NCI-H82 (cell line): ENCODE results near the gene LIN52.

Experiments used
- DNase-seq: peaks from one replicate; lab custom pipeline; 2025; lab: John Stamatoyannopoulos, UW

Gene LIN52, protein sequence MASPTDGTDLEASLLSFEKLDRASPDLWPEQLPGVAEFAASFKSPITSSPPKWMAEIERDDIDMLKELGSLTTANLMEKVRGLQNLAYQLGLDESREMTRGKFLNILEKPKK

GRCh38 chr14:74084277-74085046, at the start of gene LIN52, which contains the start of gene ALDH6A1:
Gene LIN52 (plus strand): TSS chr14:74084956. CDS start chr14:74084975, 19 bp downstream.
Gene ALDH6A1 (minus strand): TSS chr14:74084453. CDS start chr14:74084394, 59 bp downstream.
- peak; percentile 100 for DNase-seq

- DNase-seq, result peak; percentile 18
Observed at GRCh38 chr14:74035556-74035955, 49.2 kb upstream of the LIN52 start.

DNA sequence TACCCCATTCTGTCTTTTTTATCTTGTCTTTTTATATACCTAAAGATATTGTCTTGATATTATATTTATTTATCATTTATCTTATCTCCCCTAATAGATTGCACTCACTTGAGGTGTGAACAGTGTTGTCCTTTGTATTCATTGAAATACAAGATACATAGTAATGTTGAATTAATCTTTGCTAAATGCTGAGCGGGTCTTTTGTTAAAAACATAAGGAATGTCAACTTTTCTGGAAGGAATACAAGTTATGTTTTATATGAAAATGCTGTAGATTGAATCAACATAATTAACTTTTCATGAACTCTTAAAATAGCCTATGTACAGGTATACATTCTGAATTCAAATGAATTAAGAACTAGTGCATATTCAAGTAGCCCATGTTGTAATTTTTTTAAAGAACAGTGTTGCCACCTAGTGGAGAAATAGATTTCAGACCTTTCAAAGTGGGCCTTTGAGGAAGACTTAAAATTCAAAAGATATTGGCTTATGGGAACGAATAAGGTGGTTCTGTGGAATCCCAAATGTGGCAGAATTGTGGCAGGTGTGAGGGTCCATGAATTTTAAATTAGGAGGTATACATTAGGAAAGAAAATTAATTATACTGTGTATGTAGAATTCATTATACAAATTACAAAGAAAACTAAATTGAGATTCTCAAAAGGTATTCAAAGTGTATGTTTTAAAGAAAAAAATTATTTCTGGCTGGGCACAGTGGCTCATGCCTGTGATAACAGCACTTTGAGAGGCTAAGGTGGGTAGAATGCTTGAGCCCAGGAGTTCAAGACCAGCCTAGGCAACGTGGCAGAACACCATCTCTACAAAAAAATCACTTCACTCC, 46.5 kb upstream of the LIN52 start:
- peak; percentile 61 for DNase-seq

DNA sequence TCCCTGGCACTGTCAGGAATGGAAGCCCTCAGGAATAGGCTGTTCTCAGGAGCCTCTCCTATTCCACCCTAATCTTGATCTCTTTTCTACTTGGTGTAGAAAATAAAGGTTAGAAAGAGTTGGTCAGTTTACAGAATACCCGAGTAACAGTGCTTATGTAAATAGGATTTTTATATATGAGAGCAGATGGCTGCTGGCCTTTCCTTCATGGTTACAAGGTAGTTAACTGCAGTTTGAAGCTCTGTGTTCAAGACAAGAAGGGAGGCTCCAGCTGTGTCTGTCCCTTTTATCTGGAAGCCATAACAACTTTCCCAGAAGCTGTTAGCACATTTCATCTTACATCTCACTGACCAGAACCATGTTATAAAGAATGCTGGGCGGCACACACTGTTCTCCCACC, 42.5 kb upstream of the LIN52 start:
- no peak for DNase-seq

DNA sequence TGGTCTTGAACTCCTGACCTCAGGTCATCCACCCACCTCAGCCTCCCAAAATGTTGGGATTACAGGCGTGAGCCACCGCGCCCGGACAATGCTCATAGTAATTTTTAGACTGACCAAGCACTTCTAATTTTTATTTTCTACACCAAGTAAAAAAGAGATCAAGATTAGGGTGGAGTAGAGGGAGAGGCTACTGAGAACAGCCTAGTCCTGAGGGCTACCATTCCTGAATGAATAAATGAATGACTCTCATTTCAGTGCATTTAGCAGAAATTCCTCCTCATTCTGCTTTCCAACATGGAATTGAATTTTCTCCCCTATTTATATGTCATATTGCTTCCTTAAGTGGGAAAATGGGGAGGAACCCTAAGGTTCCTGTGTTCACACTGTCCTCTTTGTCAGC, 39.2 kb upstream of the LIN52 start:
- no peak for DNase-seq

GRCh38 chr14:74048281-74048680, 36.5 kb upstream of the LIN52 start:
- DNase-seq, result peak; percentile 4

DNA sequence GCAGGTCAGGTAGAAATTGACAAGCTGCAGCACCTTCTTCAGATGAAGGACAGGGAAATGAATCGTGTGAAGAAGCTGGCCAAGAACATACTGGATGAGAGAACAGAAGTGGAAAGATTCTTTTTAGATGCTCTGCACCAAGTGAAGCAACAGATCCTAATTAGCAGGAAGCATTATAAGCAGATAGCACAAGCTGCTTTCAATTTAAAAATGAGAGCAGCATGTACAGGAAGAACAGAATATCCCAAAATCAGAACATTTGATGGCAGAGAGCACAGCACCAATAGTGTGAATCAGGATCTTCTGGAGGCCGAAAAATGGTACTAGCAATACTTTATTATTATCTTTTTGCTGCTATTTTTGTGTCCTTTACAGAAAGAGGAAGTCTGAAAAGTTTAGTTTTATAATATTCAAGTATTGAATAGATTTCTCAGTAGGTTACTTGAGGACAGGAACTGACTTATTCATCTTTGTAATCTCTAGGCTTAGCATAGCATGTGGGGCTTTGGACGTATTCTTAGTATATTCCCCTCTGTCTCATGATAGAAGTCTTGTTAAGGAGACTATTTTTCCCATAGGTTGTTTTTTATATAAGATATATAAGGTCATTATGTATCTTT, 34.8 kb upstream of the LIN52 start:
- no peak for DNase-seq

- DNase-seq, result no peak
Observed at GRCh38 chr14:74062809-74063150, 22.0 kb upstream of the LIN52 start.

DNA sequence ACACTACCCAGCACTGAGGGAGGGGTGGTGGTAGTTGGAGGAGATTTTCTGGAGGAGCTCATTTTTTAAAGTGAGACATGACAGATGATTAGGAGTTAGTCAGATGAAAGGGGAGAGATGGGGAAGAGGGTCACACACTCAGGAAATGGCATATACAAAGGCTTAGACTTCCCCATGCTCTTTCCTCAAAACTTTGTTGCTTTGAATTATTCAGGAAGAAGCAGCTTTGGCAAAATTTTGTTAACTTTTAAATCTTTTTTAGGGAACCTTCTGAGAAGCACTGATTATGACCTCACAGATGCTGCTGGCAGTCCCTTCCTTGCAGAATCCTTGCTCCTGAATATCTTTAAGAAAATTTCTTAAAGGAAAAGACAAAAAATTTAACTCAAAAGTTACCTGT, 20.3 kb upstream of the LIN52 start:
- DNase-seq, result no peak

DNA sequence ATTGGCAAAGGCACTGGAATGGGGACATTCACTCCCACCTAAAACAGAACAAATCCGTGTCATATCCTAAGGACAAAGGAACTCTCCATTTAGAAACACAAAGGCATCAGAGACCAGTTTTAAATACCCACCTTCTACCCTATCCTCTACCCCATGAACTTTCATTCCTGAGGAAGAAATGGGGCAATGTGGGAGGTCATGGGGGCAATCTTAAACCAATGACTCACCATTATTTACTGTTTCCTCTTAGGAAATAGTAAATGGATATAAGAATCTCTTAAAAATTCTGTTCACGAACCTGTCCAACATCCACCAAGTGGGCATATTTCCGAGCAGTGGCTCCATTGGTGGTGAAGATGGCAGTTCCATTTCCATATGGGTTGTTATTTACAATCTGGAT, 19.9 kb upstream of the LIN52 start:
- DNase-seq, result no peak

DNA sequence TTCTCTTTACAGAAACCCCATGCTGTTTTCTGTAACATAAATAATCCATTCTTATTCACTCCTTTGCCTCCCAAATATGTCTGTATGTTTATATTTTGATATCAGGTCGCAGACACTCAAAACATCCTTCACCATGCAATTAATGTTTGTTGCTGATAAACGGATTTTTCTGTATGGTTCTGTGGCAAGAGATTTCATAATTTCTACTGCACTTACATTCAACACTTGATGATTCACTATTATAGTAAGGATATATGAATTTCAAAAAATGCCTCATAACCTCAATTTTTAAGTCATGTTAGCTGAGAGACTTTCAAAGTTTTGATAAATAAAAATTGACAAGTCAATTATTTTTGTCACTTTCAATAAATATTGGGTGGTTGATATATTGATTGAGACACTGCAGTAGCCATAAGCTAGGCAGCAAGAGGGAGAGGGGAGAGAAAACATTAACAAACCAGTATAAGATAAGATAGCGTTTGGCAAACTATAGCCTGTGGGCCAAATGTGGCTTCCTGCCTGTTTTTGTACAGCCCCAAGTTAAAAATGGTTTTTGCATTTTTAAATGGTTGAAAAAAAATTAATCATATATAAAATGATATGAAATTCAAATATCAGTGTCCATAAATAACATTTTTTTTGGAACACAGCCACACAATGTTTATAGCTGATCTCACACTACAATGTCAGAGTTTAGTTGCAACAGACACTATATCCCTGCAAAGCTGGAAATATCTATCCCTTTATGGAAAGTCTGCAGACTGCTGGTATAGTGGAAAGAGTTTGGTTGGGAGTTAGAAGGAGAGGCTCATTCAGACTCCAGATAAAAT, 18.8 kb upstream of the LIN52 start:
- DNase-seq, result no peak

- peak; percentile 2 for DNase-seq
Observed at GRCh38 chr14:74077401-74077800, 7.4 kb upstream of the LIN52 start.

- no peak for DNase-seq
Observed at GRCh38 chr14:74080820-74081460, 3.8 kb upstream of the LIN52 start.

- DNase-seq, result no peak
Observed at GRCh38 chr14:74081491-74081890, 3.3 kb upstream of the LIN52 start.

DNA sequence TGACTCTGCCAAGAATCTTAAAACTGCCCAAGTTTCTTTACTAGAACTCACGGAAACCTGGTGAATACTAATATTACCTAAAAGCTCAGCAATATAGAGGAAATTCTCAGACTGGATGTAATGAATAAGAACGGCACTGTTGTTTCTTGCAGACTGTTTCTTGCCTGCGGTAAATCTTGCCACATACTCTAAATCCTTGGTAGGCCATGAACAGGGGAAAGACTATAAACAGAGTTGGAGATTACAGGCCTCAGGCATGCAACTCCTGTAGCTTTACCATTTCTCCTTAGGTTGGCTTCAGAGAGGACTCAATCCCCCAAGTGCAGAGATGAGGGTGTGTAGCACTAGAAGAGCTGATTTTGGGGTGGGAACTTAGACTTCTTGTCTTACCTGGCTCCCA, 1.6 kb upstream of the LIN52 start:
- no peak for DNase-seq

GRCh38 chr14:74083784-74084276, 926 bp upstream of the LIN52 start:
- DNase-seq, result peak; percentile 16

DNA sequence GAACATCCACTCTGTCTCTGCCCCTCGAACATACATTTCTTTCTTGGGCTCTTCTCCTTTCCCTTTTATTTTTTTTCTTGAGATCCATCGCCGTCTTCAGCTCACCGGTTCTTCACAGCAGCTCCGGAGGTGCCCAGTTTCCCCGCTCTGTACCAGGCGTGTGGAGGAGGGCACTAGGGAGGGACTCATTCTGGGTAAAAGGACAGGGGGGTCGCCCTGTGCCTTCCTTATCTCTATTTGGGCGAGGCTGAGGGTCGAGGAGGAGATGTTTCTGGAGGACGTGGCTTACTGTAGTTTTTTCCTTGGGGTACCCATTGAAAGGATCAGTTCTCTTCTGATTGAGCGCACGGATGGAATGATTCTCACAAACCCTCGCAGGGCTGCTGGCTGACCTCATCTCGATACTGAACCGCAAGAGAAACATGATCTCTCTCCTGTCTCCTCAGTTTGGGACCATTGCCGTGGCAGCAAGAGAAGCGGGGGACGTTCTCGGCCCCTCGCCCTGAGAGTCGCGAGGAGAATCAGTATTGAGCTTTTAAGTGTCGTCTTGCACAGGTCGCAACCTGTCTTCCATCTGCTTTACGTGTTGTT, 386 bp downstream of the LIN52 start:
- peak; percentile 44 for DNase-seq

DNA sequence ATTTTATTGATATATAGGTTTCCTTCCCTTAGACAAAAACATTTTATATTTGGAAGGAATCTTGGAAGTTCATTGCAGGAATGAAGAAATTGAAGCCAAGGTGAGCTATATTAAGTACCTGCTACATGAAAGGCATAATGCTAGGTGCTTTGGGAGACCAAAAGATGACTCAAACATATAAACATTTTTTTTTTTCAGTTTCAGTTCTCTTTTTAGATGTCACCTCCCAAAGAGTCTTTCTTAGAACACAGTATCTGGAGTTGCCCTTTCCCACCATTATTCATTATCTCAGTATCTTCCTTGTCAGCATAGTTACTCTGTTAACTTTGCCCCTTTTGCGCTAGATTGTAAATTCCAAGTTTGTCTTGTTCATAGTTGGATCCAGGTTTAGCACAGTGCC, 1.1 kb downstream of the LIN52 start:
- DNase-seq, result no peak

DNA sequence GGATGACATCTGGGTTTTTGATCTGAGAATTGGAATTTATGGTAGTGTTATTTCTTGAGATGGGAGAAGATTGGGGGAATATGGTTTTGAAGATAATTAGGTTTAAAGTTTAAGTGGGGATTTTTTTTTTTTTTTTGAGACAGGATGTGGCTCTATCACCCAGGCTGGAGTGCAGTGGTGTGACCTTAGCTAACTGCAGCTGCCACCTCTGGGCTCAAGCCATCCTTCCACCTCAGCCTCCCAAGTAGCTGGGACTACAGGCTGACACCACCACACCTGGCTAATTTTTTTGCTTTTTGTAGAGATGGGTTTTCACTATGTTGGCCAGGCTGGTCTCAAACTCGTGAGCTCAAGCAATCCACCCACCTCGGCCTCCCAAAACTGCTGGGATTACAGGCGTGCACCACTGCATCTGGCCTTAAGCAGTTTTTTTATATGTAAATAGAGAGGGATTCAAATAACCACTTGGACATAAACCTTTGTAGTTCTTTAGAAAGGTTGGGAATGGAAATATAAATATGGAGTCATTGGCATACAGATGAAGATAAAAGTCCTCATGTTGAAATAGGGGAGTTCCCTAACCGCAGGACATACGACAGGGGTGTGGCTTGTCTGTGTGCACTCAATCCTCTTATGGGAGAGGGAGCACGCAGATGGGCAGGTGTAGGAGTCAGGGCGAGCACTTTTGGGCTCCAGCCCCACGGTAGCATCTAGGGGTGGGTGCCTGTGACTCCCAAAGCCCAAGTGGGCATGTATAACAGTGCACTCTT, 4.7 kb downstream of the LIN52 start:
- DNase-seq, result peak; percentile 0

DNA sequence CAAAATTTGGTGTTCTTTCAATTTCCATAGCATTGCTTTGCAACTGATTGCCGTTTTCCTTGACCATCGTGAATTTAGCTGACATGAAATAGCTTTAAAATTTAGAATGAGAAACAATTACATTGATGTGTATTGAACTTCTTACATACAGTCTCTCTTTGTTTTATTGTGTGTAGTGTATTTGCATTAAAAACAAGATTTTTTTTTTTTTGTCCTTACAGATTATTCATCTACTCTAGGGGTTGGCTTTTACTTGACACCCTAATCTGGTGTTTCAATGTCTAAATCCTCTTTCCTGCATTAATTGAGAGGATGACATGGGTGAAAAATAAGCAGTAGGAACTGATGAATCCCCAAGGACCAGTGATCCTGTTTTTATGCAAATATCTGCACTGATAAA, 20.6 kb downstream of the LIN52 start:
- no peak for DNase-seq
